H1 (cell line): ENCODE results near the gene CHCHD1. TPM values are rescaled to one million over a fixed set of nuclear protein-coding genes. Genes with fewer than 3 reads are reported as not detected.

ENCODE experiments used
- CTCF ChIA-PET: fragments of 300-600 bp; sonication (Branson Sonifier 250); formaldehyde crosslinking; loops from one replicate; lab custom pipeline; 2021; ENCODE audit not compliant: partially characterized antibody; lab: Charles Lee
- POLR2A ChIA-PET: fragments of 300-600 bp; sonication (Branson Sonifier 250); formaldehyde crosslinking; loops from one replicate; lab custom pipeline; 2021; ENCODE audit warnings: inconsistent platforms; ENCODE audit not compliant: partially characterized antibody; lab: Charles Lee
- DNase-seq, 2 experiments: peaks; one replicate each; pipeline versions ENCODE4 v3.0.0 to v3.0.0-alpha.2; 2010 to 2022; ENCODE audit warnings: low spot score in 2 of 2, low read depth in 1 of 2, mixed read lengths in 1 of 2
- FAIRE-seq: peaks from 2 replicates; lab custom pipeline; 2011; peaks lifted over from hg19 to GRCh38; lab: Jason Lieb, UNC
- H2AFZ ChIP-seq: 2 replicates; pipeline ENCODE4 v1.8.1; 2012; ENCODE audit warnings: low read length, inconsistent platforms
- H2AK5ac ChIP-seq: 2 replicates; pipeline ENCODE4 v1.6.1; 2013; ENCODE audit warnings: low read depth, low read length
- H2BK120ac ChIP-seq: replicated peaks from 2 replicates; pipeline ENCODE3; 2013; ENCODE audit warnings: low read depth, low read length, inconsistent platforms
- H2BK12ac ChIP-seq: 2 replicates; pipeline ENCODE4 v1.6.1; 2013; ENCODE audit warnings: low read depth, low read length
- H2BK15ac ChIP-seq: 2 replicates; pipeline ENCODE4 v1.6.1; 2013; ENCODE audit warnings: low read length
- H2BK20ac ChIP-seq: 2 replicates; pipeline ENCODE4 v1.6.1; 2013; ENCODE audit warnings: low read length
- H2BK5ac ChIP-seq: 2 replicates; pipeline ENCODE4 v1.6.1; 2013; ENCODE audit warnings: low read depth, low read length
- H3K14ac ChIP-seq: 2 replicates; pipeline ENCODE4 v1.6.1; 2013; ENCODE audit warnings: inconsistent platforms; ENCODE audit not compliant: insufficient read length
- H3K18ac ChIP-seq: 2 replicates; pipeline ENCODE4 v1.6.1; 2013; ENCODE audit warnings: low read length; ENCODE audit errors: extremely low read depth
- H3K23ac ChIP-seq: 2 replicates; pipeline ENCODE4 v1.6.1; 2013; ENCODE audit warnings: inconsistent platforms; ENCODE audit not compliant: insufficient read length
- H3K23me2 ChIP-seq: 2 replicates; pipeline ENCODE4 v1.6.1; 2013; ENCODE audit warnings: low read depth, low read length
- H3K27ac ChIP-seq: 2 replicates; pipeline ENCODE4 v1.6.1; 2011; ENCODE audit warnings: low read depth, low read length, inconsistent platforms
- H3K27me3 ChIP-seq, 4 experiments: replicated peaks in 1 of 4; 1 replicate in 1 of 4; 2 replicates in 3 of 4; pipeline versions ENCODE4 v1.6.1 to v1.8.1; 2011 to 2013; ENCODE audit warnings: low read length in 3 of 4, mild to moderate bottlenecking in 3 of 4, inconsistent platforms in 2 of 4, mixed read lengths in 2 of 4, moderate library complexity in 1 of 4; ENCODE audit not compliant: control insufficient read depth in 3 of 4, insufficient read depth in 3 of 4; ENCODE audit errors: extremely low read depth in 1 of 4
- H3K36me3 ChIP-seq, 4 experiments: 2 replicates each; pipeline versions ENCODE4 v1.6.1 to v1.8.1; 2011 to 2013; ENCODE audit warnings: mild to moderate bottlenecking in 4 of 4, low read length in 3 of 4, moderate library complexity in 2 of 4, control low read depth in 1 of 4, inconsistent platforms in 1 of 4; ENCODE audit not compliant: insufficient read depth in 4 of 4, control insufficient read depth in 2 of 4
- H3K4ac ChIP-seq: replicated peaks from 2 replicates; pipeline ENCODE3; 2013; ENCODE audit warnings: low read length, low read depth, mixed read lengths, inconsistent platforms; ENCODE audit not compliant: insufficient read length
- H3K4me1 ChIP-seq, 4 experiments: replicated peaks in 1 of 4; 1 replicate in 1 of 4; 2 replicates in 3 of 4; pipeline versions ENCODE4 v1.6.1 to v1.8.1; 2011 to 2013; ENCODE audit warnings: low read length in 3 of 4, inconsistent platforms in 2 of 4, mixed read lengths in 1 of 4; ENCODE audit not compliant: insufficient read depth in 4 of 4, control insufficient read depth in 3 of 4
- H3K4me2 ChIP-seq, 2 experiments: 2 replicates each; pipeline versions ENCODE4 v1.6.1 to v1.8.1; 2011 to 2013; ENCODE audit warnings: low read depth in 2 of 2, low read length in 2 of 2, control low read depth in 1 of 2, inconsistent platforms in 1 of 2, mild to moderate bottlenecking in 1 of 2; ENCODE audit not compliant: insufficient read depth in 1 of 2
- H3K4me3 ChIP-seq, 4 experiments: fragments of 200-600, 300-600 bp in 1 of 4; sonication (generic), shearing (Covaris generic), sonication (Bioruptor Twin) in 1 of 4; 2 replicates each; pipeline versions ENCODE4 v1.5.1 to v1.8.1; 2011 to 2016; ENCODE audit warnings: low read length in 4 of 4, low read depth in 3 of 4, control low read depth in 2 of 4, inconsistent platforms in 2 of 4, mild to moderate bottlenecking in 2 of 4, mixed read lengths in 1 of 4, moderate library complexity in 1 of 4; ENCODE audit not compliant: insufficient read depth in 2 of 4; ENCODE audit errors: extremely low read depth in 1 of 4
- H3K56ac ChIP-seq: replicated peaks from 2 replicates; pipeline ENCODE3; 2013; ENCODE audit warnings: low read depth, mild to moderate bottlenecking, mixed read lengths, low read length, inconsistent platforms; ENCODE audit not compliant: insufficient read length
- H3K79me1 ChIP-seq: 2 replicates; pipeline ENCODE4 v1.6.1; 2013; ENCODE audit warnings: low read depth, low read length, control low read depth
- H3K79me2 ChIP-seq, 2 experiments: 2 replicates each; pipeline versions ENCODE4 v1.6.1 to v1.8.1; 2012 to 2013; ENCODE audit warnings: low read length in 2 of 2, mild to moderate bottlenecking in 2 of 2, inconsistent platforms in 1 of 2; ENCODE audit not compliant: insufficient read depth in 2 of 2, control insufficient read depth in 1 of 2
- H3K9ac ChIP-seq, 4 experiments: replicated peaks in 1 of 4; 1 replicate in 1 of 4; 2 replicates in 3 of 4; pipeline versions ENCODE4 v1.6.1 to v1.8.1; 2011 to 2013; ENCODE audit warnings: low read depth in 3 of 4, low read length in 3 of 4, control low read depth in 2 of 4, mild to moderate bottlenecking in 2 of 4, moderate library complexity in 2 of 4, inconsistent platforms in 1 of 4; ENCODE audit errors: extremely low read depth in 1 of 4
- H3K9me3 ChIP-seq, 2 experiments: 2 replicates each; pipeline versions ENCODE4 v1.6.1 to v1.8.1; 2012 to 2013; ENCODE audit warnings: mild to moderate bottlenecking in 2 of 2, moderate library complexity in 2 of 2, control low read depth in 1 of 2, inconsistent platforms in 1 of 2, low read depth in 1 of 2, low read length in 1 of 2, mixed read lengths in 1 of 2; ENCODE audit not compliant: insufficient read depth in 2 of 2
- H4K20me1 ChIP-seq, 2 experiments: replicated peaks in 1 of 2; 2 replicates each; pipeline versions ENCODE3 to v1.8.1; 2011 to 2013; ENCODE audit warnings: inconsistent platforms in 2 of 2, low read length in 2 of 2, mild to moderate bottlenecking in 1 of 2; ENCODE audit not compliant: insufficient read depth in 2 of 2, control insufficient read depth in 1 of 2
- H4K5ac ChIP-seq: 2 replicates; pipeline ENCODE4 v1.6.1; 2013; ENCODE audit warnings: low read length, low read depth, mixed read lengths, inconsistent platforms; ENCODE audit not compliant: insufficient read length
- H4K8ac ChIP-seq: 2 replicates; pipeline ENCODE4 v1.8.0; 2013; ENCODE audit warnings: mild to moderate bottlenecking, moderate library complexity, low read length, inconsistent platforms; ENCODE audit not compliant: insufficient read depth; ENCODE audit errors: extremely low read depth
- H4K91ac ChIP-seq: replicated peaks from 2 replicates; pipeline ENCODE3; 2013; ENCODE audit warnings: low read length, mixed read lengths, inconsistent platforms; ENCODE audit not compliant: insufficient read length
- PHF8 ChIP-seq: fragments of 200-600 bp; sonication (generic); conservative IDR thresholded peaks from 2 replicates; pipeline ENCODE4 v1.7.1; 2012; ENCODE audit warnings: low read depth, mild to moderate bottlenecking, inconsistent platforms, low read length, moderate library complexity
- WGBS, 2 experiments: shearing (Covaris generic) in 1 of 2; methylation state at CpG; one replicate each; pipeline versions ENCODE4 v1.1.6 to v1.1.7; 2013 to 2015; ENCODE audit warnings: low lambda C conversion rate in 2 of 2, mixed read lengths in 2 of 2, inconsistent platforms in 1 of 2, low coverage in 1 of 2, missing lambda C conversion rate in 1 of 2; ENCODE audit not compliant: insufficient replicate concordance in 2 of 2, insufficient coverage in 1 of 2, insufficient read length in 1 of 2; ENCODE audit errors: extremely low coverage in 1 of 2, missing lambda C conversion rate in 1 of 2; 5-methylcytosine and 5-hydroxymethylcytosine counted together
- polyA plus RNA-seq, 7 experiments: library from polyadenylated mRNA; depleted of rRNA in 3 of 7; stranded (reverse) in 5 of 7; unstranded in 2 of 7; fragments of >200 nt in 5 of 7; fragments of 200-250 nt in 2 of 7; gene quantifications; 1 replicate in 5 of 7; 2 replicates in 1 of 7; 4 replicates in 1 of 7; pipeline versions ENCODE4 v1.2.1 to v1.2.3, GENCODE V29; 2011 to 2013; ENCODE audit warnings: missing spikeins in 2 of 7, mixed read lengths in 2 of 7
- total RNA-seq: library from RNA; stranded (reverse); fragmentation: NEBNext Ultra II Directional; extraction: Animal tissue kit (Norgen Biotek cat#: 25700); gene quantifications from 2 replicates; pipeline ENCODE4 v1.2.1, GENCODE V29; 2021
- TF ChIP-seq, protein P1 (sequence below), 3 experiments: IDR thresholded peaks; 1 replicate in 2 of 3; 2 replicates in 1 of 3; pipeline versions ENCODE4 v1.5.1 to v1.6.1; 2011; ENCODE audit warnings: low read length in 3 of 3, mild to moderate bottlenecking in 3 of 3, inconsistent platforms in 2 of 3, low read depth in 1 of 3, moderate library complexity in 1 of 3; ENCODE audit not compliant: insufficient read depth in 1 of 3; ENCODE audit errors: control extremely low read depth in 1 of 3

Gene CHCHD1
- total and polyA plus RNA-seq, 2 of the 8 experiments (the other 6 are each of a cell fraction or from before 2014, with no cell fraction given), result 44.9 to 58.1 TPM

DNA sequence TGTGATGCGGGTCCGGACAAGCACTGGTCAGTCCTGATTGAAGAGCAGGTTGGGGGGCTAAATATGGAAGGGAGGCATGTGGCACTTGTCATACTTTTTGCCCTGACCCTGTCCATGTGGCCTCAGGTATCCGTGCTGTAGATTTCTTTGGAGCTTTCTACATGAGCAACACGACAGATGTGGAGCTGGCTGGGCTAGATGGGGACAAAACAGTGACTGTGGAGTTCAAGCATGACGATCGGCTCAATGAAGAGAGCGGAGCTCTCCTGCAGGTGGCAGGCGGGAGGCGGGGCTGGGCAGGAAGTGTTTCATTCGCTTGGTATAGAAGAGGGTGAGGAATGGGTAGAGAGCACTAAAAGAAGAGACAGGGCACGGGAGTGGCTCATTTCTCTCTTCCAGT lies 13.0 kb upstream of the CHCHD1 start:
- no peak for TF ChIP-seq PHF8
- TF ChIP-seq, protein P1, sequence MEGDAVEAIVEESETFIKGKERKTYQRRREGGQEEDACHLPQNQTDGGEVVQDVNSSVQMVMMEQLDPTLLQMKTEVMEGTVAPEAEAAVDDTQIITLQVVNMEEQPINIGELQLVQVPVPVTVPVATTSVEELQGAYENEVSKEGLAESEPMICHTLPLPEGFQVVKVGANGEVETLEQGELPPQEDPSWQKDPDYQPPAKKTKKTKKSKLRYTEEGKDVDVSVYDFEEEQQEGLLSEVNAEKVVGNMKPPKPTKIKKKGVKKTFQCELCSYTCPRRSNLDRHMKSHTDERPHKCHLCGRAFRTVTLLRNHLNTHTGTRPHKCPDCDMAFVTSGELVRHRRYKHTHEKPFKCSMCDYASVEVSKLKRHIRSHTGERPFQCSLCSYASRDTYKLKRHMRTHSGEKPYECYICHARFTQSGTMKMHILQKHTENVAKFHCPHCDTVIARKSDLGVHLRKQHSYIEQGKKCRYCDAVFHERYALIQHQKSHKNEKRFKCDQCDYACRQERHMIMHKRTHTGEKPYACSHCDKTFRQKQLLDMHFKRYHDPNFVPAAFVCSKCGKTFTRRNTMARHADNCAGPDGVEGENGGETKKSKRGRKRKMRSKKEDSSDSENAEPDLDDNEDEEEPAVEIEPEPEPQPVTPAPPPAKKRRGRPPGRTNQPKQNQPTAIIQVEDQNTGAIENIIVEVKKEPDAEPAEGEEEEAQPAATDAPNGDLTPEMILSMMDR (IDR thresholded peaks at IDR 0.05; ENCODE audit: control extremely low read depth in 1 of 3, insufficient read depth in 1 of 3, low read depth in 1 of 3, low read length in 3 of 3), result peak; percentile 4 to 32 (median 19); a peak in 3 of 4 replicates
- H3K4me1 ChIP-seq, result peaks cover 0 to 11% (median 6%) of the 10 kb centered on the region in 4 experiments; a peak in 4 of 7 replicates
- H3K4me3 ChIP-seq, result no peak overlapping the region
- H2BK15ac ChIP-seq, result no peak overlapping the region
- peaks cover 0 to 2% of the 10 kb centered on the region in 2 experiments; a peak in 2 of 4 replicates for H3K79me2 ChIP-seq
- H3K23me2 ChIP-seq, result peaks cover 8% of the 10 kb centered on the region
- H2AFZ ChIP-seq, result no peak overlapping the region
- peaks cover 0 to 6% of the 10 kb centered on the region in 2 experiments for H4K20me1 ChIP-seq
- WGBS, 2 experiments, result 81% methylated on average over 11 of the region's 11 CpGs; no CpG with 5 or more reads in 1 of the 2 experiments
- H2BK5ac ChIP-seq, result no peak overlapping the region
- H4K91ac ChIP-seq, result no peak overlapping the region
- H3K14ac ChIP-seq, result no peak overlapping the region
- no peak overlapping the region for H2AK5ac ChIP-seq
- H3K27me3 ChIP-seq, result no peaks in the 10 kb centered on the region
- H3K79me1 ChIP-seq, result peaks cover 2% of the 10 kb centered on the region; the same call in 1 of the 2 replicates
- no peak overlapping the region for H3K23ac ChIP-seq
- H3K4ac ChIP-seq, result no peak overlapping the region
- H2BK12ac ChIP-seq, result no peak overlapping the region
- H2BK120ac ChIP-seq, result no peak overlapping the region
- H3K56ac ChIP-seq, result no peak overlapping the region
- DNase-seq, result no peak
- H3K9ac ChIP-seq, result no peak overlapping the region
- no peak for FAIRE-seq
- ChIA-PET POLR2A (interaction anchor here (0.9 to 6.2 kb wide), 10 partner anchors 9 to 42 kb away, joined by 3 to 56 read pairs (median 4); partner anchors contain the start of genes CHCHD1 and SEC24C), CTCF (interaction anchor here (1.1 to 4.9 kb wide), 6 partner anchors 9 to 42 kb away, joined by 3 to 17 read pairs (median 4); partner anchors contain the start of gene CHCHD1)
- H3K18ac ChIP-seq, result no peak overlapping the region
- H2BK20ac ChIP-seq, result no peak overlapping the region
- no peak overlapping the region for H3K27ac ChIP-seq
- no peaks in the 10 kb centered on the region for H3K9me3 ChIP-seq
- no peak overlapping the region for H3K4me2 ChIP-seq
- H4K5ac ChIP-seq, result no peak overlapping the region
- H4K8ac ChIP-seq, result no peak overlapping the region
- H3K36me3 ChIP-seq, result peaks cover 22 to 46% (median 37%) of the 10 kb centered on the region in 4 experiments
